Activated CD8-positive, alpha-beta memory T cell treated with anti-CD3 and anti-CD28 coated beads for 36 hours (primary cell): ENCODE data around the gene RFX6. TPM values are rescaled to one million over a fixed set of nuclear protein-coding genes. Genes with fewer than 3 reads are reported as not detected.

ENCODE experiments used
- CTCF ChIA-PET: fragments of 350-600 bp; sonication (Branson Sonifier 250); formaldehyde crosslinking; loops from one replicate; lab custom pipeline; 2021; ENCODE audit warnings: antibody characterized with exemption; lab: Charles Lee
- POLR2A ChIA-PET: fragments of 350-600 bp; sonication (Branson Sonifier 250); formaldehyde crosslinking; loops from one replicate; lab custom pipeline; 2021; ENCODE audit warnings: antibody characterized with exemption; lab: Charles Lee
- total RNA-seq, 2 experiments: library from RNA; stranded (reverse); gene quantifications; one replicate each; pipeline ENCODE4 v1.2.3, GENCODE V29; 2021

Gene RFX6
- total RNA-seq, 2 experiments from 2014 or later, result not detected

GRCh38 chr6:116963972-116964371 is 86.9 kb downstream of the RFX6 start:
- POLR2A ChIA-PET, result no interaction called here
- CTCF ChIA-PET, result no interaction called here

GRCh38 chr6:116966675-116967576 is 89.9 kb downstream of the RFX6 start:
- CTCF ChIA-PET, result no interaction called here
- POLR2A ChIA-PET, result interaction anchor here (0.6 kb wide), 1 partner anchor 10 kb away, joined by 4 read pairs; no protein-coding TSS in a partner anchor

- ChIA-PET CTCF (no interaction called here), POLR2A (no interaction called here)
These were observed 92.3 kb downstream of the RFX6 start for GRCh38 chr6:116969211-116969863.

- ChIA-PET CTCF (no interaction called here), POLR2A (no interaction called here)
These were observed 94.9 kb downstream of the RFX6 start for GRCh38 chr6:116971959-116972358.

GRCh38 chr6:116973976-116974375 is 96.9 kb downstream of the RFX6 start:
- ChIA-PET POLR2A (no interaction called here), CTCF (no interaction called here)

- ChIA-PET POLR2A (no interaction called here), CTCF (no interaction called here)
These were observed 97.7 kb downstream of the RFX6 start for GRCh38 chr6:116974526-116975316.

GRCh38 chr6:116975600-116975999 is 98.6 kb downstream of the RFX6 start:
- POLR2A ChIA-PET, result no interaction called here
- CTCF ChIA-PET, result no interaction called here

- ChIA-PET POLR2A (no interaction called here), CTCF (no interaction called here)
These were observed 102.5 kb downstream of the RFX6 start for GRCh38 chr6:116979560-116979959.

Other genes with a start within 250 kb of the RFX6 start
- gene ZUP1, start 208.5 kb upstream of the RFX6 start, total RNA-seq, result 10 to 100 TPM; 15.7 to 19.3 TPM
- gene KPNA5, start 196.0 kb upstream of the RFX6 start, total RNA-seq, result 10 to 100 TPM in 1 of 2 experiments, 1 to 10 TPM in 1; 6.9 to 11.0 TPM
- not detected for gene FAM162B, start 111.5 kb upstream of the RFX6 start, total RNA-seq
- gene GPRC6A, start 48.2 kb upstream of the RFX6 start, total RNA-seq, result not detected